Ishikawa (cell line): ENCODE measurements around the gene SEMA5A.

Source experiments
- CEBPB ChIP-seq: IDR thresholded peaks from 2 replicates; pipeline ENCODE4 v1.6.1; 2012
- CREB1 ChIP-seq: IDR thresholded peaks from 2 replicates; pipeline ENCODE4 v1.6.1; 2012; ENCODE audit warnings: low read depth
- EGR1 ChIP-seq: IDR thresholded peaks from 2 replicates; pipeline ENCODE4 v1.6.1; 2012
- EP300 ChIP-seq: IDR thresholded peaks from 2 replicates; pipeline ENCODE4 v1.6.1; 2012; ENCODE audit warnings: borderline replicate concordance
- FOXM1 ChIP-seq: IDR thresholded peaks from 2 replicates; pipeline ENCODE4 v1.6.1; 2012; ENCODE audit warnings: low read depth, borderline replicate concordance
- MAX ChIP-seq: IDR thresholded peaks from 2 replicates; pipeline ENCODE4 v1.6.1; 2012
- NFIC ChIP-seq: IDR thresholded peaks from 2 replicates; pipeline ENCODE4 v1.6.1; 2012
- RAD21 ChIP-seq: IDR thresholded peaks from 2 replicates; pipeline ENCODE4 v1.6.1; 2012; ENCODE audit warnings: low read depth
- REST ChIP-seq: IDR thresholded peaks from 2 replicates; pipeline ENCODE4 v1.6.1; 2012; ENCODE audit warnings: low read depth, mild to moderate bottlenecking
- TAF1 ChIP-seq: IDR thresholded peaks from 2 replicates; pipeline ENCODE4 v1.6.1; 2012; ENCODE audit warnings: low read depth, mild to moderate bottlenecking
- TCF12 ChIP-seq: IDR thresholded peaks from 2 replicates; pipeline ENCODE4 v1.6.1; 2012; ENCODE audit warnings: low read depth
- TEAD4 ChIP-seq: IDR thresholded peaks from 2 replicates; pipeline ENCODE4 v1.6.1; 2012
- USF1 ChIP-seq: IDR thresholded peaks from 2 replicates; pipeline ENCODE4 v1.6.1; 2012
- YY1 ChIP-seq: IDR thresholded peaks from 2 replicates; pipeline ENCODE4 v1.6.1; 2012; ENCODE audit warnings: low read depth
- ZBTB7A ChIP-seq: IDR thresholded peaks from 2 replicates; pipeline ENCODE4 v1.6.1; 2012; ENCODE audit warnings: low read depth

SEMA5A gene

GRCh38 chr5:9283473-9283872 is 262.4 kb downstream of the SEMA5A start:
- no peak for TF ChIP-seq TAF1
- TF ChIP-seq FOXM1 = no peak
- TF ChIP-seq EGR1 = no peak
- no peak for TF ChIP-seq MAX
- no peak for TF ChIP-seq TEAD4
- TF ChIP-seq CEBPB = no peak
- TF ChIP-seq ZBTB7A = no peak

GRCh38 chr5:9283021-9283420 is 262.9 kb downstream of the SEMA5A start:
- no peak for TF ChIP-seq CREB1
- no peak for TF ChIP-seq REST
- no peak for TF ChIP-seq EGR1
- no peak for TF ChIP-seq TAF1
- no peak for TF ChIP-seq MAX
- TF ChIP-seq NFIC = no peak
- TF ChIP-seq FOXM1 = no peak
- no peak for TF ChIP-seq TEAD4
- TF ChIP-seq ZBTB7A = no peak
- no peak for TF ChIP-seq RAD21
- no peak for TF ChIP-seq USF1
- no peak for TF ChIP-seq EP300
- TF ChIP-seq CEBPB = no peak
- TF ChIP-seq YY1 = no peak

- no peak for TF ChIP-seq USF1
- no peak for TF ChIP-seq TAF1
- no peak for TF ChIP-seq RAD21
- no peak for TF ChIP-seq ZBTB7A
Measured at GRCh38 chr5:9282211-9282610, 263.7 kb downstream of the SEMA5A start.

GRCh38 chr5:9279774-9280173 is 266.1 kb downstream of the SEMA5A start:
- TF ChIP-seq EGR1 = no peak
- no peak for TF ChIP-seq TCF12
- TF ChIP-seq RAD21 = no peak
- no peak for TF ChIP-seq REST
- no peak for TF ChIP-seq CEBPB
- no peak for TF ChIP-seq EP300
- no peak for TF ChIP-seq FOXM1
- TF ChIP-seq ZBTB7A = no peak
- TF ChIP-seq TAF1 = no peak
- no peak for TF ChIP-seq TEAD4
- TF ChIP-seq NFIC = no peak
- TF ChIP-seq YY1 = no peak
- TF ChIP-seq USF1 = no peak
- TF ChIP-seq CREB1 = no peak
- no peak for TF ChIP-seq MAX

GRCh38 chr5:9278921-9279603 is 266.8 kb downstream of the SEMA5A start:
- no peak for TF ChIP-seq REST
- TF ChIP-seq FOXM1 = no peak
- no peak for TF ChIP-seq TAF1
- no peak for TF ChIP-seq NFIC
- no peak for TF ChIP-seq MAX
- no peak for TF ChIP-seq TCF12
- TF ChIP-seq RAD21 = no peak
- no peak for TF ChIP-seq USF1
- TF ChIP-seq EP300 = no peak
- no peak for TF ChIP-seq ZBTB7A
